Activated CD8-positive, alpha-beta memory T cell treated with anti-CD3 and anti-CD28 coated beads for 1 hour (primary cell): ENCODE data around the gene ALPI.

Experiments used
- DNase-seq, 2 donors: peaks; one replicate each; pipeline ENCODE4 v3.0.0-alpha.2; 2020; ENCODE audit warnings: low read depth in 1 of 2; ENCODE audit errors: extremely low read depth in 1 of 2

The ALPI gene

DNA sequence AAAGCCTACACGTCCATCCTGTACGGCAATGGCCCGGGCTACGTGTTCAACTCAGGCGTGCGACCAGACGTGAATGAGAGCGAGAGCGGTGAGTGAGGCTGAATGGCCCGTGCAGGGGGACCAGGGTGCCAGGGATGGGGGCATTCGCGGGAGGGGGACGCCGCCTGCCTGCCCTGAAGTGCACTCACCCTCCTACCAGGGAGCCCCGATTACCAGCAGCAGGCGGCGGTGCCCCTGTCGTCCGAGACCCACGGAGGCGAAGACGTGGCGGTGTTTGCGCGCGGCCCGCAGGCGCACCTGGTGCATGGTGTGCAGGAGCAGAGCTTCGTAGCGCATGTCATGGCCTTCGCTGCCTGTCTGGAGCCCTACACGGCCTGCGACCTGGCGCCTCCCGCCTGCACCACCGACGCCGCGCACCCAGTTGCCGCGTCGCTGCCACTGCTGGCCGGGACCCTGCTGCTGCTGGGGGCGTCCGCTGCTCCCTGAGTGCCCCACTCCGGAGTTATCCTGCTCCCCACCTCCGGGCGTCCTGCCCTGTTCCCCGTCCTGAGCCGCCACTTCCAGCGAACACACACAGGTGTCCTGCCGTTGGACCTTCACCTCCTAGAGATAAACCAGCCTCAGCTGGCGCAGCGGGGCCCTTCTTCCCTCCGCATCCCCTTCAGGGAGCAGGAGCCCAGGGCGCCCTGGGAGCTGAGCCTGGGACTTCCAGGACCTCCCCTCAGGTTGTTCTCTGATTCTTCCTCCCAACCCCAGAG, 2.9 kb downstream of the ALPI start:
- no peak for DNase-seq

DNA sequence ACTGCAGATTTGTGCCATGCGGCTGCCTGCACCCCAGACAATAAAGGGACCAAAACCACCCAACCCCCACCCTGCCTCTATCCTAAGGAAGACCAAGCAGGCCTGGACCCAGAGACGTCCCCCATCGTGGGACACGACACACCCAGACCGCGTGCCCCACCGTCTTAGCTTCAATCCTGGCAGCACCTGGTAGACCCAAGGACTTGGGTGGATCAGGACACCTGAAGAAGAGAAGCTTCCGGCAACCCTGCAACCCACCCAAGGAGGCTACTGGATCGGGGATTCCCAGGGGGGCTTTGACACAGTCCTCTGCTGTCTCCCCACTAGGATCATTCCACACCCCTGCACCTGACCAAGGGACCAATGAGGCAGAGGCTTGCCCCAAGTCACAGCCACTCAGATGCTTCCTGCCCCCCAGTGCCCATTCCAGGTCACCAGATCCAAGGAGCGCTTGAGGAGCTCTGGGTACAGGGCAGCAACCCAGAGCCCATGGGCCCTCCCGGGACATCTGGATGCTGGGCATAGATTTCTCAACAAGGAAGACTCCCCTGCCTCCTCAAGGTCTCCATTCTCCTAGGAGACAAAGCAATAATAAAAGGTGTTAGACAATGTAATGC, 3.6 kb downstream of the ALPI start:
- DNase-seq: no peak

DNA sequence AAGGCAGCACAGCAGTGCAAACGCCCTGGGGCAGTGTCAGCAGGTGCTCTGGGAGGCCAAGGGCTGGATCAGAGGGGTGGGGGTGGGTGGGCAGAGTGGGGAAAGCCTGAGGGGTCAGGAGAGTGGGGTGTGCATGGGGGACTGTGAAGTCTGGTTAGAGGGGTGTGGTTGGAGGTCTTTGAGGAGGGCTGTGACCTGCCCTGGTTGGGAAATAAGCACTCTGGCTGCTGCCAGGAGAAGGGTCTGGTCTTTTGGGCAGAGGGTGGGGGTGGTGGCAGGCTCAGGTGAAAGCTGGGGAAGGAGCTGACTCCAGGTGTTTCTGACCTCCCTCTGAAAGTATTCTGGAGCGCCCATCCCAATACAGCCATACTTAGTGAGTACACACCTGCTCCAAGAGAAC, 4.2 kb downstream of the ALPI start:
- no peak for DNase-seq

DNA sequence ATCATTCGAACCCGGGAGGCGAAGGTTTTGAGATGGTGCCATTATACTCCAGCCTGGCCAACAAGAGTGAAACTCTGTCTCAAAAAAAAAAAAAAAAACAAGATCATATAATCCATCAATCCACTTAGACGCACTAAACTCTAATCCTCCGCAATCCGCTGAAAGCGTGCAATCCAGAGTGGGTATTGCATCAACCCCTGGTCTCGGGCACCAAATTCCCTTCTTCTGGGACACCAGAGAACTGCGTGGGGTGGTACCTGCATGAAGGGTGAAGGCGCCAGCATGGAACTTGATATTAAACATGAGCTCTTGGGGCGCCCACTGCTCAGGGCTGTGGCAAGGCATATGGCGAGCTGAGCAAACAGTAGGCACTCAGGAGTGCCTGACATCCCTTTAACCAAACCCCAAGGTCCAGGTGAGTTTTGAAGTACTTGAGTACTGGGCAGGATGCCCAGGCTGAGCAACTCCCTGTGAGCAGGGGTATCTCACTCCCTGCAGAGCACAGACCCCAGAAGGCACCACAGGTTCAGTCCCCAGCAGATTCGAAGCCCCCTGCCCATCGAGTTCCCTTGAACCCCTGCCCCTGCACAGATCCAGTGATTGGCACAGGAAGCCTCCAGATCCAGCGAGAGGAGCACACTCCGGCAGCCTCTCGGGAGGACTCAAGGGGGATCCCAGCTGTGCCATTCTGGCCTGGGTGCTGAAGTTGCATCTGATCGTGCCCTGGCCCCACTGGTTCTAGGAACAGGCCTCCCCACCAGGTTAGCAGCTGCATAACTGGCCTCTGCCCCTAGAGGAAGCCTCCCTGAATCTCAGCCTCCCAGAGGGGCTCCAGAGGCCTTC, 8.0 kb downstream of the ALPI start:
- DNase-seq: no peak

DNA sequence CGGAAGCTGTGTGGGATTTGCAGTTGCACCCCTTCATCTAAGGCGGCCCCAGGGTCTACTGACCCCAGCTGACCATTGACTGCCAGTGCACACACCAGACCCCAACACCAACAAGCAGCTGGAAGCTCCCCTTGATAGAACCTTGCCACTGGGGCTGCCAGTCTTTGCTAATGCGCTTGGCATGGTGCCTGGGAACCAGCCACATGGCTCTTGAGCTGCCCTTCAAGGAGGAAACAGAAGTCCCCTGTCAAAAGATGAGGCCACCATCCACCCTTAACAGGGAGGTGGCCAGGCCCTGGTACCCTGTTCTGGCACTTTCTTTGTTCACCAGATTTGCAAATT, 8.6 kb downstream of the ALPI start:
- no peak for DNase-seq

DNA sequence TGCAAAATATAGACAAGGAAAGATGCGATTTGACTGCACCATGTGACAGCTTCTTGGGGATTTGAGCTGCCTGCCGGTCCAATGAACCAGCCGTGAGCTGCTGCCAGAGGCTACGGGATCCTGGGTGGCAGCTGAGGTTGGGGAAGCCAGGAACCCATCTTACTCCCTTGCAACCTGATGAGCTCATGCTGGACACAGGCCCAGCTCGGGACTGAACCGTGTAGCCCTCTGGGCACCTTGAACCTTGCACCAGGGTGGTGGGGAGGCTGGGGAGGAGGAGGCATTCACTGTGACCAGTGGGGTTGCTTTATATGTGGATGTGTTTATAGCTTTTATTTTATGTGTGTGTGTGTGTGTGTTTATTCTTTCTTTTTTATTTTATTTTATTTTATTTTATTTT, 9.1 kb downstream of the ALPI start:
- DNase-seq: no peak

DNA sequence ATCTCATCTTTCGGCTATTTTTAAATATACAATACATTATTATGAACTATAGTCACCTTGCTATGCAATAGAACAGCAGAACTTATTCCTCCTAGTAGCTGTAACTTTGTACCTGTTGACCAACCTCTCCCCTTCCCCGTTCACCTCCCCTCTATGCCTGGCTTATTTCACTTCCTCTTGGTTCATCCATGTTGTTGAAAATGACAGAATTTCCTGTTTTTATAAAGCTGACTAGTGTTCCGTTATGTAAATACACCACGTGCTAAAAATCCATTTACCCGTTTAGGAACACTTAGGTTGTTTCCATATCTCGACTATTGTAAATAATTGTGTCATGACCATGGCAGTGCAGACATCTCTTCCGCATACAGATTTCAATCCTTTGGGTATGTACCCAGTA, 10.3 kb downstream of the ALPI start:
- DNase-seq: no peak

DNA sequence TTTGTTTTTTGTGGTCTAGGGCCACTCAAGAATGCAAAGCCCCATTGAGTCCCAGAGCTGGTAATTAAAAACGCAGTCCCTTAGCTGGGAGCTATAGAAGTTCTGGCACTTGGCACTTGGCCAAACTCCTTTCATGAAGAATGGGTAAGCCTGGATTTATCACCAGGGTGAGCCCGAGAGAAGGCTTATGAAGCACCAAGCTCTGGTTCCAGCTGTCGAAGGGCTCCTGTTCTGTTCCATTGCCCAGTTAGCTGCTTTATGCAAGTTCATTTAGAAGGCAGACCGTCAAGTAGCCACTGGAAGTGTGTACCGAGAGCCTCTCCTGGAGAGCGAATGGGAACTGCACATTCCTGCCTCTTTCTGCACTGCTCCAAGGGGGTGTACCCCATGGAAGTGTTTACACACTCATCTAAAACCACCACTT, 17.5 kb downstream of the ALPI start:
- DNase-seq: no peak

DNA sequence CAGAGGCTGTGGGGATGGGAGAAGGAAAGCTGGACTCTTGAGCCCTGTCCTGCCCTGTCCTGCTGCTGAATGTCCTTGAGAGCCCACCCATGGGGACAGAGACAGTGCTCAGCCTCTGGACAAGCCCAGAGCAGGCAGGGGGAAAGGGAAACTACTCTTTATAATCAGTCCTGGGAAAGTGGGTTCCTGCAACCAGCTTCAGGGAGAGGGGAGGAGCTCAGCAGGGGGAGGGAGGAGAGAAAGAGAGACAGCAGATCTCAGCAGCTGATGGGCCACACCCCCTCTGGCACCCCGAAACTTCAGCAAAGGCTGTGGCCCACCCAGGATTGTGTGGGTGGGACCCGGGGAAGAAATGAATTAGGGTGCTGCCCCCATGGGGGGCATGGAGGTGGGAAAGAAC, 20.1 kb downstream of the ALPI start:
- no peak for DNase-seq

DNA sequence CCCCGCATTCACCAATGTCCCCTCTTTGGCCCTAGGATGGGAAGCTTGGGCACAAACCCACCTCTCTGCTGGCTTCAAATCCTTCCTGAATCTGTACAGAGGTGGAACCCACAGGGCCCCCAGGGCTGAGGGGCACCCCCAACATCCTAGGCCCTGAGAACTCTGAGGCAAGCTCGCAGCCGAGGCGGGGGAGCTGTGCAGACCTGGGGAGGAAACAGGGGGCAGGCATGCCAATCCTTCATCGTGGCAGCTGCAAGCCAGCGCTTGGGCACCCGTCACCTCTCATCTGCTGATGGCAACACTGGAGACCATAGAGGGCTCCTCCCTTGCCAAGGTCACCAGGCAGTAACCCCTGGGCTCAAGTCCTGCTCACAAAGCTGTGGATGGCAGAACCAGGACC, 20.8 kb downstream of the ALPI start:
- DNase-seq: no peak

DNA sequence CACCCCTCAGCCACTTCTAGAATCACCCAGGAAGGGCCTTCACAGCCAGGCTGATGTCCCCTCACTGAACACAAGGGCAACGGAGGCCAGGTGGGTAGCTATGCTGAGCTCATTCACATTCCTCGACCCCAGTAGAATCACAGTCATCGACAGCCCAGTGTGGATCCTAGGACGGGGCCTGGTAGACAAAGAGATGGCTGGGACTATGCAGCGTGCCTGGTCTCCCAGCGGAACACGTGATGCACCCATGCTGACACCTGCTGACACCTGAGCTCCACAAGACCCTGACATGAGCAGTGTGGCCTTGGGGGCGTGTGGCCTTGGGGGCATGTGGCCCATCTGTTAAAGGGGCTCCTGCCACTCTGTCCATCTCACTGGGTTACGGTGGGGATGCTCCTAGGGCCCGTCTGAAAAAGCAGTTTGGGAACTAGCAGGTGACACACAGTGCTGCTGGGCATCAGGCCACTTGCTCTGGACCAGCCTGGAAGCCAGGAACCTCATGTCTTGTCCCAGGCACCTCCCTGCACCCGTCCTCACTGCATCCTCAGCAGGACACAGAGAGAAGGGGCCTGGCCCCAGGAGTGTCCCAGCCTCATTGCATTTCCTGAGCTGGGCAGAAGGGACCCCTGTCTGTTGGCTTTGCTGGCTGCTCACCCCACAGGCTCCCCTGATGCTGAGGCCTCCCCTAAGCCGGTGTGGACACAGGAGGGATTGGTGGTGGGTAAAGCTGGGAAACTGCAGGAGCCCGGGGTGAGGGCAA, 22.0 kb downstream of the ALPI start:
- no peak for DNase-seq

DNA sequence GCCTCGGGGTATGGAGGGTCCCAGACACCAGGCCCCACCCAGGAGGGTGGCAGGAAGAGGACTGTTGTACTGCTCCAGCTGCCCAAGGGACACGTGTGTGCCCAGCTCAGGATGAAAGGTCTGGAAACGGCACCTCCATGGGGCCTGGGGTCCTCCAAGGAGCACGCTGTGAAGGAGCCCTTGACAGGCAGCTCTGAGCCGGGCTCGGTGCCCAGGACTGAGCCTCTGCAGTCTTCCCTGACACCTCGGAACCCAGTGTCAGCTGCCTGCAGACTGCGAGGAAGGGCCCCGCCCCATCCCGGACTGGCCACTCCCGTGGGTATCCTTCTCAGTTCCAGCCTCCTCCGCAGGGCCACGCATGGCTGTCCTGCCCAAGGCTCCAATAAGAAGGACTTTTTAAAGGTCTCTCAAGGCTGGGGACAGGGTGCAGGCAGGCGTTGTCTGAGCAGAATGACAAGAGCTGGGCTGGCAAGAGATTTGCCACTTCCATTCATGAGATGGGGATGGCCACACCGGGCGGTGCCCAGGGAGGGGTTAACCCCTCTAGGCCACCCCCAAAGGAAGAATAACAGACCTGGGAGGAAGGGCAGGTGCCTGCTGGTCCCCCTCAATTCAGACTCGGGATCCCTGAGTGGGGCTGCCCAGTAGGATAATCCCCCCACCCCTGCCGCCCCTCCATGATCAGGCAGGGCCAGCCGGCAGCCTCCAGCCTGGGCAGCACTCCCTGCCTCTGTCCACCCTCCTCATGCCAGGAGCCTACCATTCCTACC, 22.8 kb downstream of the ALPI start:
- DNase-seq: no peak

DNA sequence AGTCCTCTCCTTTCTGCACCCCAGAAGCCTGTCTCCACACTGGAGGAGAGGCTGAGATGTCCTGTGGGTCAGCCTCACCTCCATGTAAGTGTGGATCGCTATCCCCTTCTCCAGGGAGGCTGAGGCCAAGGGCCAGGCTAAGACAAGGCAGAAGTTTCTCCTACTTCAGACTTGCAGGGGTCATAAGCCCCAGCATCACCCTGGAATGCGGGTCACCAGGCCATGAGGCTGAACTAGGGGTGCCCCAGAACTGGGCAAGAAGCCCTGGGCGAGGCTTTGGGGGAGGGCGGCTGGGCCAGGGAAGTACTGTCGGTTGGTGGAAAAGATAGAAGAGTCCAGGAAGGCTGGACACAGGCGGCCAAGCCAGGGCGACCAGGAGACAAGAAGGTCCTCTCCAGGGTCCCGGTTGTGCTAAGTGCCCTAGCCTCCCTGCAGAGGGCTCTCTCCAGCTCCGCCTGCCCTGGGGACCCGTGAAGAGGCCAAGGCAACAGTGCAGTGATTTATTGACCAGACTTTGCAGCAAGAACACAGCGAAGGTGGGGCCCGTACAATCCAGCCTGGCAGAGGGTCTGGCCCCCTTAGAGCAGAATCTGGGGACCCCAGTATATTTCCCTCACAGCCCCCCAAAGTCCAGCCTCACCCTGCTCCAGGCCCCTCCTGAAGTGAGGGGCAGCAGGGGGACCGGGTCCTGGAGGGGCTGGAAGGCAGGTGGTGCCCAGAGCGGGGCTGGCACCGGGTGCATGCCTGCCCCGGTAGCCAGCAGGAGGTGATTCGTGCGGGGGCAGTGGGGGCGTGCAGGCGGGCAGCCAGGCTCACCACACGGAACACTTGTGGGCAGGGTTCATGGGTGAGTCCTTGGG, 23.6 kb downstream of the ALPI start:
- DNase-seq: no peak

DNA sequence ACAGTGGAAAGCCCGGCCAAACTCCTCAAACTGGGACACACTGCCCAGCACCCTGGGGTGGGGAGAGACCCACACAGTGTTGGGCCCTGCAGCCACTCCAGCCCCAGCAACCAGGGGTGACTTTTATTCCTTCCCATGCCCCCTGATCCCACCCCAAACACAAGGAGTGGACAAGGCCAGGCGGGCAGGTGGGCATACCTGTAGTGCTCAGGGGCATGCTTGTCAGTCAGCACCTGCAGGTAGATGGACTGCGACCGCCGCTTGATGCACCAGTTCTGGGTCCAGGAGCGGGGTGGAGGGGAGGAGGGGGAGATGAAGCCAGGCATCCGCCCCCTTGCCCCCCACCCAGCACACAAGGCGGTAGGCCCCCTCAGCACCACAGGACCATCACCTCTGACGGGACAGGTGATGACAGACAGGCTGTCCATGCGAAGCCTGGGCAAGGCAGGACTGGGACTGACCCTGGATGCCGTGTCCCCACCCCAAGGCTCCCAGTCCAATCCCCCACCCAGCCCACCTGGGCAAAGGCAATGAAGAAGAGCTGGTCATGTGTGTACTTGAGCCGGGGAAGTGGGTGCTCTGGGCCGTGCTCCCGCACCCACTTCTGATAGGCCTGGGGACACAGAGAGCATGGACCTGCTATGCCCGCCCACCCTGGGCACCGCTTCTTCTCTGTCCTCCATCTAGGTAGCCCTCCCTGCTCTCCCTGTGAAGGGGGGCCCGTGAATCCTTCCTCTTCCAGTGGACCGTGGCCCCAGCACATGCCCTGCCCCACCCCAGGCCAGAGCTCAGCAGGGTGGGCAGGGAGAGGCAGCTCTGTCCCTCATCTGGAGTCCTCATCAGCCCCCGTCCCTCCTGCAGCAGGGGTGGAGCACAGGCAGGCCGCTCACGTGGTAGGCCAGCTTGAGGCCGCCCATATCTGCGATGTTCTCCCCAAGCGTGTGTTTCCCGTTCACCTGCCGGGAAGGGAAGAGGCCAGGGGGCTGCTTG, 24.5 kb downstream of the ALPI start:
- no peak for DNase-seq

DNA sequence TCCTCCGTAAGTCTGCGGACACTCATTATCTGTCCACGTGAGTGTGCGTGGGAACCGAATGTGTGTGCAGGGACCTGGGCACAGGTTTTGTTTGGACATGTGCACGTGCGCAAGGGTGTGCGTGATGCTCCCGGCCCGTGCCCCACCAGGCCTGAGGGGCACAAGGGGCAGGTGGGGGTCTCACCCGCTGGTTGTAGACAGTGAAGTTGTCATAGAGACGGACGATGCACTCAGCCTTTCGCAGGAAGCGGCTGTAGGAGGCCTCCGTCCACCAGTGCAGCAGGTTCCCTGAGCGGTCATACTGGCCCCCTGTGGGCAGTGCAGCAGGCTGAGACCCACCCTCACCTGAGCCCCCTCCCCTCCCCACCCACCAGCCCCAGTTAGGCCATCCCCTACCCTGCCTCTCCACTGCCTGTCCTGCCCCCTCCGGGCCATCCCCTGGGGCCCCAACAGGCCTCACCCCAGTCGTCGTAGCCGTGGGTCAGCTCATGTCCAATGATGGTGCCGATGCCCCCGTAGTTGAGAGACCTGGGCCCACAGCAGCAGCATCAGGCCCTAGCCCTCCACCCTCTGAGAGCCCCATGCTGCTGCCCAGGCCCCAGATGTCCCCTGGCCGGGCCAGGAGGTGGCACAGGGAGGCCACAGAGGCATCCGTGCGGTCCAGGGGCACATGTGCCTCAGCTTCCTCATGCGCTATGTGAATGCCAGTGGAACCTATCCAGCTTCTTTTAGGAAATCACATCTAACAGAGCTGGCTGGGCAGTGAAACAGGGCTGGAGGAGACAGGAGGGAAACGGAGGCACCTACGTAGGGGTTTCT, 25.6 kb downstream of the ALPI start:
- no peak for DNase-seq

DNA sequence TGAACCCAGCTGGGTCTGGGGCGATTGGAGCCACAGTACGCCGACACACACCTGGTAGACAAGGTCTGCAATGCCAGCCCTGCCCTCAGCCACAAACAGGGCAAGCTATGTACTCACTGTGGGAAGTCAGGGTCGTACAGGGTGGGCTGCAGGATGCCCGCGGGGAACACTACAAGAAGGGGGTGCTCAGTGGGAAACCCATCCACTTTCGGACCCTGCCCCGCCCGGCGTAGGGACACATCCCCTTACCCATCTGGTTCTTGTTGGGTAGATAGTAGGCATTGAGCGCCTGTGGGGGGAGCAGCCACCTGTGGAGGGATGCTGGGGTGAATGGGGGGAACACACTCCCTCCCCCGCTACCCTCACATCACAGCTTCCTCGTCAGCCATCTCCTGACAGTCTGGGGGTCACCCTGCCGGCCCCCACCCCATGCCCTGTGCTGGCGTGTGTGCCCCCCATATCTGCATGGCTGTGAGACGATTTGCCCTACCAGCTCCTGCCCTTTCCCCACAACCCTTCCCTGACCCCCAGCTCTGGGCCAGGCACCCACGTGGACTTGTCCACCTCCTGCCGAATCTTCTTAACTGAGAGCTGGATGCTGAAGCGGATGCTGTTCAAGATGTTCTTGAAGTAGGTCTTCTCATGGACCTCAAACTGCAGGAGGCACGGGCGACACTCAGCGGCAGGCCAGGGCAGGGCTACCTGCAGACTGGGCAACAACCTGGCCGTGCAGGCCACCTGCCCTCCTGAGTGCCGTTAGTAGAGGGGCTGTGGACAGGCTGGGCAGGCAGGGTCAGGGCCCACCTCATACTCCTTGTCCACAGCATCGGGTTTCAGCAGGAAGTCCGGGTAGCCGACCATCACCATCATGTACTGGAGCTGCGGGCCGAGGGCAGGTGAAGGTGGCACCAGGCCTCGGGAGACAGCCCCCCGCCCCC, 26.6 kb downstream of the ALPI start:
- DNase-seq: no peak
